GM21423 (cell line): ENCODE results near the gene METTL15.
"Not testable (repeated sequence)": the region's sequence is repeated elsewhere in the genome, so short reads cannot be mapped to it uniquely, and the experiment has no call there.

Experiments used
- ATAC-seq: cut with Tn5 transposase; IDR thresholded peaks from one replicate; pipeline ENCODE4 v1.9.1; 2021; ENCODE audit warnings: mild to moderate bottlenecking, moderate library complexity; ENCODE audit not compliant: unreplicated experiment

Gene METTL15, protein sequence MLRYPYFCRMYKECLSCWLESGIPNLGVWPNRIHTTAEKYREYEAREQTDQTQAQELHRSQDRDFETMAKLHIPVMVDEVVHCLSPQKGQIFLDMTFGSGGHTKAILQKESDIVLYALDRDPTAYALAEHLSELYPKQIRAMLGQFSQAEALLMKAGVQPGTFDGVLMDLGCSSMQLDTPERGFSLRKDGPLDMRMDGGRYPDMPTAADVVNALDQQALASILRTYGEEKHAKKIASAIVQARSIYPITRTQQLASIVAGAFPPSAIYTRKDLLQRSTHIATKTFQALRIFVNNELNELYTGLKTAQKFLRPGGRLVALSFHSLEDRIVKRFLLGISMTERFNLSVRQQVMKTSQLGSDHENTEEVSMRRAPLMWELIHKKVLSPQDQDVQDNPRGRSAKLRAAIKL

DNA sequence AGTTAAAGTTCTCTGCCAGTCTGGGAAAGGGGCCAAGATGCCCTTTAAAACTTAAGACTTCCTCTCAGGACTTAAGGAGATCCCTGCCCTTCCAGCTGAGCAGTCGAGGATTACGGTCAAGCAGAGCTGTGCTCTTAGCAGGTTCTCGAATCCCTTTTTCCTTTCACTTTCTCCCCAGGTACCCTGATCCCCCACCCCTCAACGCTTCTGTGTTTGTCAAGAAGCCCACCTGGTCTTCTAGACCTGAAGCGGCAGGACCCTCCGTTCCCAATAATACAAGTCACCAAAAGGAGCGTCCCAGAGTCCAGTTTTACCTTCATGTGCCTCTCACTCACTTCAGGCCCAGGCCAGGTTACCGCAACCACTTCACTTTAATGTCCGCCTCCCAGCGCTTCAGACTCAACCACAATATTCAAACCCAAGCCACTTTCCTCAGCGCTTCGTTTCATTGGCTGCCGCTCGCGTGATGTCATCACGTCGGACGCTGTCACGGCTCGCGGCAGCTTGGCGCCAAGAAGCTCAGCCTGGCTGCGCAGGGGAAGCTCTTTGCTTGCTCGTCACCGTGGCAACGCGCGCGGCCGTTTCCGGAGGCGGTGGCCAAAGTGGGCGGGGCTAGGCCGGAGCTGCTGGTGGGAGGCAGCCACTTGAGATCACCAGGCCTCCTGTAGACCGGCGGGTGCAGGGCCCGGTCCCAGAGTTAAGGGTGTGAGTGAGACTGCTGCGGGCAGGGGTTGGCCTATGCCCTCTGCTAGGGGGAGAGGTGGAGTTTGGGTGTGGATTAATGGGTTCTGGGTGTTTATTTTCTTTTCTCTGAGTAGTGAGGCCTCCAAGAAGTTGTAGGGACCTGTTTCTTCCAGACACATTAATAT, at the start of gene METTL15, which contains the start of gene KIF18A:
Gene METTL15, plus strand, starts transcription at position 639 of the 869 bp plus-strand sequence. CDS start 4,947 bp downstream, outside the sequence.
Gene KIF18A, minus strand, starts transcription at position 407 of the 869 bp plus-strand sequence. CDS start 10,209 bp downstream, outside the sequence.
- ATAC-seq: peak; percentile 94

DNA sequence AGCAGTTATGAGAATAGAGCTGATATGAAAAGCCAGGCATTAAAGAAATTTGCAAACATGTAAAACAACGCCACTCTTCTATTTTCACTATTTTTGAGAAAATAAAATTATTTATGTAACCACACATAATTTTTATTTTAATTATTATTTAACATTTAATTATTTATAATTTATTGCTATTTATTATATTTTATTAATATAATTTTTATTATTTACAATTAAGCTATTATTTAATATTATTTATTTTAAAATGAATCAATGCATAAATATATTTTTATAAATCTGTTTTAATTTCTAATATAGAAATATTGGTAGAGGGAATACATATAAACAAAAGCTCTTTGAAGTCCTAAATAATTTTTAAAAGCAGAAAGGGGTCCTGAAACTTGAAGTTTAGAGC, 36.9 kb upstream of the METTL15 start:
- ATAC-seq: no peak

DNA sequence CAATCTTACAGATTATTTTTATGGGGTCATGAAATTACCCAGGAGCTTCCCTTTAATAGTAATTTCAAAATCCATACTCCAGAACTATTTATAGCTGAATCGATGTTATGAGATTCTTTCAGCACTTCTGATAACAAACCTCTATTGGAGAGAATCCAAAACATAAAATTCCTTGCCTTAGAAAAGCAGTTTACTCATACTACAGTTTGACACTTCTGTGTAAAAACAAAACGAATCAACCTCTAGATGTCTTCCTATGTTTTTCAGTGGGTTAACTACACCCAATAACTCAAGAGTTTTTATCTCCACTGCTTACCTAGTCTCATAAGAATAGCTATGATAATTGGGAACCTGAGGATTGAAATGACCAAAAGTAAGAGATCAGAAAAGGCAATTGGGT, 35.9 kb upstream of the METTL15 start:
- no peak for ATAC-seq

DNA sequence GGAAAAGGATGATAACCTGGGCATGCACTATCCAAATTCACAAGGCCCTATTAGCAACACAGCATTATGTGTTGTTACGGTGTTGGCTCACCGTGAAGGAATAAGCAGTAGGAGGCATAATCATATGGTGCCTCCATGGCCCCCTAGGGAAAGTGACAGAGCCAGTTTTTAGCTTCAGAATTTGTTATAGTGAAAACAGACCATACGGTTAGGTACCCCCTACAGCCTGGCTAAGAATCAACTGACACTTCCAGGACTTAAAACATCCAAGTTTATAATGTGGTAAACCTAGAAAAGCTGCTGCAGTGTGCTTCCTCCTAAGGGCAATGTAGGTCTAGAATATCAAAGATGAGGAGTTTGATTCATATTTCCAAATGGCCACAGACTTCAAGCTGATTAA, 30.7 kb upstream of the METTL15 start:
- ATAC-seq: no peak

DNA sequence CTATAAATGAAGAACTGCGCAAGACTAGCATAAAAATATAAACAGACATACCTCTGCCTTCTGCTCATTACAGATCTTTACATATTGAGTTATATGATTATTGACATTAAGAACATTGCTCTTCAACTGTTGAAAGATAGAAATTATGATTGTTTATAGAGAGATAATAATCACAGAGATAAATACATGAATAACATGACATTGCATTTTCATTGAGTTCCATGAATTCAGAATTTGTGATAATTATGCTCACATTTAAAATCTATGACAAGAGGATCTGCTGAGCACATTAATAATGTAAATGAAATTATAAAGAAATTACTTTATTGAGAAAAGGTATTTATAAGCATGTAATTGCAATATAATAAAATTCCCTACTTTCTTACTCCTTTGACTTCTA, 25.1 kb upstream of the METTL15 start:
- ATAC-seq: no peak

DNA sequence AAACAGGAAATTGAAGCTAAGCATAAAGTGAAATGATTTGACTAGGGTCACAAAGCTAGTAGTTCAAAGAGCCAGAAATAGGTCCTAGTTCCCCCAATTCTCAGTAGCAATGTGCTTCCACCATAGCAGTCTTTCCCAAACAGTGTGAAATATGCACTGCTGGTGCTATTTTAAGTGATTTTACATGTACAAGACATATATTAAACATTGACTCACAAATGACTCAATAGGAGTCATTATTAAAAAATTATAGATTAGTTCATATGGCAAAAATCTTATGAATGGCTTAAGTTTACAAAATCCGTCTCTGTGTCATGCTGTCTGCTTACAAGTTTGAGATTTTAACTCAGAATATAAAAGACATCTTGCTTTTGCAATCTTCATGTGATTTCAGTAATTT, 21.6 kb upstream of the METTL15 start:
- no peak for ATAC-seq

DNA sequence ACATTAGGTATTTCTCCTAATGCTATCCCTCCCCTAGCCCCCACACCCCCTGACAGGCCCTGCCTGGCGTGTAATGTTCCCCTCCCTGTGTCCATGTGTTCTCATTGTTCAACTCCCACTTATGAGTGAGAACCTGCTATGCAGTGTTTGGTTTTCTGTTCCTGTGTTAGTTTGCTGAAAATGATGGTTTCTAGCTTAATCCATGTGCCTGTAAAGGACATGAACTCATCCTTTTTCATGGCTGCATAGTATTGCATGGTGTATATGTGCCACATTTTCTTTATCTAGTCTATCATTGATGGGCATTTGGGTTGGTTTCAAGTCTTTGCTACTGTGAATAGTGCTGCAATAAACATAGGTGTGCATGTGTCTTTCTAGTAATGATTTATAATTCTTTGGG, 21.0 kb upstream of the METTL15 start:
- ATAC-seq: not testable (repeated sequence)

DNA sequence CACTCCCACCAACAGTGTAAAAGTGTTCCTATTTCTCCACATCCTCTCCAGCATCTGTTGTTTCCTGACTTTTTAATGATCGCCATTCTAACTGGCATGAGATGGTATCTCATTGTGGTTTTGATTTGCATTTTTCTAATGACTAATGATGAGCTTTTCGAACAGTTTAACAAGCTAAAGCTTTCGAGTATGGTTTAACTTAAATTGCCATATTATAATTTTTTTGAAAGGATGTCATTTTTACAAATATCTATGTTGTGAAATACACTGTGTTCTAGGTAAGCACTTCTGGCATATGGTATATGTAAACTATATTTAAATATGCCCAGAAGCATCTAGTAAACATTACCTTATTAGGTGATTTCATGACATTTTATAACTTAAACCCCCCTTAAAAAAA, 20.5 kb upstream of the METTL15 start:
- not testable (repeated sequence) for ATAC-seq

DNA sequence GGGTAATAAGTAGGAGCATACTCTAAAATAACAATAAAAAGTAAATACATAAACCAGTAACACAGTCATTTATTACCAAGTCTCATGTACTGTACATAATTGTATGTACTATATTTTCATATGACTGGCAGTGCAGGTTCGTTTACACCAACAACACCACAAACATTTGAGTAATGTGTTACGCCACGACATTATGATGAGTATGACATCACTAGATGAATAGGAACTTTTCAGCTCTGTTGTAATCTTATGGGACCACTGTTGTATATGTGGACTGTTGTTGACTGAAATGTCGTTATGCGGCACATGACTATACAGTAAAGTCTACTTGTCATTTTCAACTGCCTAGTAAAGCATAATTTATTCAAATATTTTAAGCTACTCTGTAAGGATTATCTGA, 18.8 kb upstream of the METTL15 start:
- ATAC-seq: no peak

DNA sequence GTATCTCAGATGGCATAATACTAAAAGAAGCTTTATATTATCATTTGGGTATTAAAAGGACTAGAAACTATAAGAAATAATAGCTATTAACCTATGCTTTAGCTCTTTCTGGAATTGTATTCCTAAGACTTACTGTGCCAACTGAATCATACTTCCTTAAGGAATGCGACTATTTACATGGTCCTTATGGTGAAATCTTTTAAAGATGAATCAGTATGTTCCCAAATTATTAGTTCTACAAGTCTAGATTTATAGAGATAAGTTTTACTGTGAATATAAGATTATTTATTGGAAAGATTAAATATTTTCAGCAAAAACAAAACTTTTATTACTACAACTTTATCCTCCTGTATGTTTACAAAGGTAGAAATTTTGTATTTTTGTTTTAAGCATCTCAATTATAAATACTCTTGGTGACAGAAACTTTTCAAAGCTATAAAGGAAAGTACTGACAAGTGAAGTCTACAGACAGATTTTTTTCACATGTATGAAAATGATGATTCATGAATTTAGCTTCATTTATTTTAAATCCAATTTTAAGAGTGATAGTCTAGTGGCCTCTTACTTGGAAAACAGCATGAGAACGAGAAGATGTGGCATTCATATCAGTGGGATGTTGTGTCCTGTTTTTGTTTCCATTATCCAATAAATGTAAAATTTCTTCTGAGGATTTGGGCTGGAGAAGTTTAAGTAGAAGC, 18.0 kb upstream of the METTL15 start:
- no peak for ATAC-seq

DNA sequence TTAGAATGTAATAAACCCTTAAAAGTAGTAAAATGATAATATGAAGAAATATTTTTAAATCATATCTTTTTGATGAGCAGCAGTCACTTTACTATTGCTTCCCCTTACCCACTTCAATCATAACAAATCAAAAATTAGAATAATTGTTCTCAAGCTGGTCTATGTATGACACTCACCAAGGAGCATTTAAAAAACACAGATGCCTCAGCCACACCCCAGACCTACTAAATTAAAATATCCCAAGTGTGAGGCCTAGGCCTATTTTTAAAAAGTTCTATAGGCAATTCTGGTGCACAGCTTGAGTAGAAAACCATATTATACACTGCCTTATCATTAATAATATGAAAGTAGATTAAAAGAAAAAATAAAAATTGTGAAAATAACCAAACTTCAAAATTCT, 15.4 kb upstream of the METTL15 start:
- no peak for ATAC-seq

DNA sequence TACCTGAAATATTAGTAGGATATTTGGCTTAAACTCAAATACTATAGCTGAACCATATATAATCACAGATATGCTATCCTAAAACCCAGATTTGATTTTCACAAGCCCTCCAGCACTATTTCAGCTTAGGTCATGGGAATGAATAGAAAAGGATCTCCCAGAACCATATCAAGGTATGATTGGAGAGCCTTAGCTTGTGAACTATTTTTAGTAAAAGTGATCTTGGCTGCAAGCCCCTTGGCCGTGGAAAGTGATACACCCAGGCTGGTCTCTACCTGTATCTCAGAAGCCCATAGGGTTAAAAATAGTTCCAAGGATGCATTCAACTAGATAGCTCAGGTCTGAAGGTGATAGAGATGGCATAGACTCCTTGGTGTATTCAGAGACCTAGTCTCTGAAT, 9.9 kb upstream of the METTL15 start:
- ATAC-seq: no peak

DNA sequence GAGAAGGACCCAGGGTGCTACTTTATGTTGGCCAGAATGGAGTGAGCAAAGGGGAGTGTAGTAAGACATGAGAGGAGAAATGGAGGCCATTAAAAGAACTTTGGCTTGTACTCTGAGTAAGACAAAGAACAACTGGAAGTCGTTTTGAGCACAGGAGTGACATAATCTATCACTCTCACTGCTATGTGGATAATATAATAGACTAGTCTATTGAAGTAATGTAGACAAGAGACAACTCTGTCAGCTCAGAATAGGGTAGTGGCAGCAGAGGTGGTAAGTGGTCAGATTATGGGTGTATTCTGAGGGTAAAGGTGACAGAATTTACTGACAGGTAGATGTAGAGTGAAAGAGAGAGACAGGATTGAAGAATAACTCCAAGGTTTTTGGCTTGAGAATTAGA, 8.5 kb upstream of the METTL15 start:
- no peak for ATAC-seq

DNA sequence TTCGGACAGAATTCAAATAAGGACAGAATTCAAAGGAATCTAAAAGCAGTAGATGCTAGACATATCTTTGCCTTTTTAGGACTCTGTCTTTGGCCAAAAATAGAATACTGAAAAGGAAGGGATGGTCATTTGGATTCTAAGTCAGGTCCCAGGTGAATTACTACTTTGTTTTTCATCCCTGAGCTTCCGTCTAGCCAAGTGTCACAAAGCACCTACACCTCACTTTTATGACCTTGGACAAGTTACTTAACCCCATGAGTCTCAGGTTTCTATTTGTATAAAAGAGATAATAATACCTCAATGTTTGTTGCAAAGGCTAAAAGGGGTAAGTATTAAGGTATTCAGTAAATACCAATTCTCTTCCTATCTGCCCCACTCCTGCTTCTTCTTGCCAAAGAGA, 7.5 kb upstream of the METTL15 start:
- no peak for ATAC-seq

DNA sequence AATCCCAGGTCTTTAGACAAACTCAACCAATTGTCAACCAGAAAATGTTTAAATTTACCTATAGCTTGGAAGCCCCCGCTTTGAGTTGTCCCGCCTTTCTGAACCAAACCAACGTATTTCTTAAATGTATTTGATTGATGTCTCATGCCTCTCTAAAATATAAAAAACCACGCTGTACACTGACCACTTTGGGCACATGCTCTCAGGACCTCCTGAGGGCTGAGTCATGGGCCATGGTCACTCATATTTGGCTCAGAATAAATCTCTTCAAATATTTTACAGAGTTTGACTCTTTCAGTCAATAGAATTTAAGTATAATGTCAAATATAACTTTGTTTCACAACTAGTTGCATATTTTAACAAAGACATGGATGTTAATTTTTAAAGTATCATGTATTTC, 5.9 kb upstream of the METTL15 start:
- not testable (repeated sequence) for ATAC-seq

DNA sequence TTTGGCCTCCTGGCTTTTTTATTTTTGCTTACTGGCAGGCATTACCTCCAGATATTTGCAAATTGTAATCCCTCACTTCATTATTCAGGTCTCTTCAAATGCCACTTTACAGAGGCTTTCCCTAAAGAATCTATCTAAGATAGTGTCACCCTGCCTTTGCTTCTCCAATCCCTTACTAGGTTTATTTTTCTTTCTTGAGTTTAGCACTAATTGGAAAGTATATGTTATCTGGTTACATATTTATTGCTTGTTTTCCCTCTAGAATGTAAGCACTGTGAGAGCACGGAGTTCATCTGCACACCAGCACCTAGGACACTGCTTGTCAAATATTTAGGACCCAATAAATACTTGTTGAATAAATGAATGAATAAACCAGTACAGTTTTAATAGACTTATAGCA, 3.8 kb upstream of the METTL15 start:
- no peak for ATAC-seq

DNA sequence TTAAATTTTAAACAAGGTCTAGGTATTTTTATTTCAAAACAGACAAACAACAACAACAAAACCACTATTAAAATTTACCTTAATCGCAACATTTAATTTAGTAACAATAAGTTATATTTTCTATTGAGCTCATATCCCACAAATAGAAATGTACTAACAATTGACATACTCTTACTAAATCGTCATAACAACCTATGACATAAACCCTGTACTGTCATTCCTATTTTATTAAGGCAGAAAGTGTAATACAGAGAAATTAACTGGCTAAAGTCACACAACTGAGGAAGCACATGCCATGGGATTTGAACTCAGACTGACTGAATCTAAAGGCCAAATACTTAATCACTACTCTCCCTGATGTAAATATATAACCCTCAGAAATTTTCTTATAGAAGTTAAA, 3.2 kb upstream of the METTL15 start:
- no peak for ATAC-seq

DNA sequence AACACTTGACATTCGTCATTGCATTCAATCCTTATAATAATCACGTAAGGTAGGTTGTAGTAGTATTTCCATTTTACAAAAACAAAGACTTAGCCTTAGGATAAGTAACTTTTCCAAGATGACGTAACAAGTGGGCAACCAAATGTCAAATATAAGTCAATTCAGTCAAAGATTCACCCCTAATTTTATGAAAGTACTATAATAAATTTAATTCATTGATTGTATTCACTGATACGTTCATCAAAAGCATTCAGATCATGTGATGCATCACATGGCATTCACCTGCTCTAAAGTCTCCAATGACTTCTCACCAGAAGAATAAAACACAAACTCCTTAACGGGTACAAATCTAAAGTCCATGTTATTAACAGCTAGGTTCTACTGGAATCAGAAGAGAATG, 2.3 kb upstream of the METTL15 start:
- ATAC-seq: no peak

DNA sequence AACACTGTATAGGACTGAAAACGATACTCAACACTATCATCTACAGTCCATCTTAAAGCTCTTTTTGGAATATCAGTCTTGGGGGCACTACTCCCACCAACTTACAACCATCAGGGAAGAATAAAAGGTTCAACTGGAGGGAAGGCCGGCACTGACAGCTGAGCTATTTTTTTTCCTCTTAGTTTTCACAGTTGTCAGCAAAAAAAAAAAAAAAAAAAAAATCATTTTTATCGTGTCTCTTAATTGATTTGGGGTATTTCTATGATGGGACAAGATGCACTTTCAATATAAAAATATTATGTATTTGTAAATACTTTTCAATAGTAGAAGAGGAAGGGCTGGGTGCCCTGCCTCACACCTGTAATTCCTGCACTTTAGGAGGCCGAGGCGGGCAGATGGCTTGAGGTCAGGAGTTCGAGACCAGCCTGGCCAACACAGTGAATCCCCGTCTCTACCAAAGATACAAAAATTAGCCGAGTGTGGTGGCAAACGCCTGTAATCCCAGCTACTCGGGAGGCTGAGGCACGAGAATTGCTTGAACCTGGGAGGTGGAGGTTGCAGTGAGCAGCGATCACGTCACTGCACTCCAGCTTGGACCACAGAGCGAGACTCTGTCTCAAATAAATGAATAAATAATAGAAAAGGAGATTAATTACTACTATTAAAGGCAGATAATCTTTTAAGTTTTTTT, 1.7 kb upstream of the METTL15 start:
- ATAC-seq: no peak

DNA sequence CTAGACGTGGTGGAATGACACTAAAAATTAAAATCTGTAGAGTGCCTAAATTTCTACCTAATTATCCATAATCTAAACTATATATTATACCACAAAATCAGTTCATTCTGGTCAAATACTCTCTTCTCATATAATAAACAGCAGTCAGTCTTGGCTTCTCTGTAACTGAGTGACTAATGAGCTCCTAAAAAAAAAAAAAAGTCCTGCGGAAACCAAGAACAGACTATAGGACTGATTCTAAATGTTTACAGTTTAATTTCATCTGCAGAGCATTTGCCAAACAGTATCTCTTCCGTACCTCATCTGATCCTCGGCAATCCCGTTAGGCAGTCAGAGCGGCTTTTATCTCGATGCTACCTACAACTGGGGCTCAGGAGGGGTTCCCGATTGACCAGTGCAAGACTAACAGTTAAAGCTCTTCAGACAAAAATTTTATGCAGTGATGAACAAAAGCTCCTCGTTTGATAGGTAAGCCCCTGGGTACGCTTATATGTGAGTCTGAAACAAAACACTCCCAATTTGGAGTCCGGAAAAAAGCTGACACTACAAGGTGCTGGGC, 918 bp upstream of the METTL15 start:
- peak; percentile 4 for ATAC-seq
